Measurements from ENCODE around the gene CRB2. TPM values are rescaled to one million over a fixed set of nuclear protein-coding genes. Genes with fewer than 3 reads are reported as not detected.

Gene CRB2
- total and polyA plus RNA-seq, 3 donors from 2014 or later, result 0.63 to 3.4 (median 0.68) TPM

GRCh38 chr9:123387686-123388085, 31.7 kb downstream of the CRB2 start:
- no peaks in the 10 kb centered on the region for H3K27me3 ChIP-seq
- intact Hi-C loops (cut with DNase I; ENCODE audit: low total_unique reads), result no loop called here
- no peak overlapping the region for H3K4me3 ChIP-seq
- no peak for DNase-seq
- H3K27ac ChIP-seq, result no peak overlapping the region
- 85 to 90% methylated on average over 14 of the region's 14 CpGs for WGBS, 2 donors
- H3K9me3 ChIP-seq, result no peaks in the 10 kb centered on the region
- H3K36me3 ChIP-seq (ENCODE audit: low read depth, missing control alignments), result no peaks in the 10 kb centered on the region
- no peaks in the 10 kb centered on the region for H3K4me1 ChIP-seq
- no peak for TF ChIP-seq POLR2A (IDR thresholded peaks at IDR 0.05)
- no peak for TF ChIP-seq CTCF (IDR thresholded peaks at IDR 0.05)

- Histone ChIP-seq H3K27me3 (no peaks in the 10 kb centered on the region), H3K9me3 (no peaks in the 10 kb centered on the region), H3K4me1 (no peaks in the 10 kb centered on the region), H3K27ac (no peak overlapping the region), H3K36me3 (ENCODE audit: low read depth, missing control alignments) (no peaks in the 10 kb centered on the region), H3K4me3 (no peak overlapping the region)
- TF ChIP-seq POLR2A (IDR thresholded peaks at IDR 0.05) (no peak), CTCF (IDR thresholded peaks at IDR 0.05) (no peak)
- no peak for DNase-seq
- 81 to 88% methylated on average over 4 to 10 of the region's 10 CpGs for WGBS, 2 donors
- intact Hi-C loops (cut with DNase I; ENCODE audit: low total_unique reads), result no loop called here
Observed at GRCh38 chr9:123389070-123389469, 33.1 kb downstream of the CRB2 start.

GRCh38 chr9:123389698-123390097, 33.7 kb downstream of the CRB2 start:
- H3K27ac ChIP-seq, result no peak overlapping the region
- no peaks in the 10 kb centered on the region for H3K36me3 ChIP-seq (ENCODE audit: low read depth, missing control alignments)
- 84 to 85% methylated on average over 12 of the region's 12 CpGs for WGBS, 2 donors
- TF ChIP-seq CTCF (IDR thresholded peaks at IDR 0.05) (no peak), POLR2A (IDR thresholded peaks at IDR 0.05) (no peak)
- intact Hi-C loops (cut with DNase I; ENCODE audit: low total_unique reads), result no loop called here
- no peaks in the 10 kb centered on the region for H3K27me3 ChIP-seq
- H3K4me1 ChIP-seq, result no peaks in the 10 kb centered on the region
- no peak for DNase-seq
- no peak overlapping the region for H3K4me3 ChIP-seq
- H3K9me3 ChIP-seq, result no peaks in the 10 kb centered on the region

- H3K4me1 ChIP-seq, result no peaks in the 10 kb centered on the region
- no peaks in the 10 kb centered on the region for H3K27me3 ChIP-seq
- WGBS, 2 donors, result 84 to 87% methylated on average over 16 to 23 of the region's 23 CpGs
- H3K27ac ChIP-seq, result no peak overlapping the region
- H3K36me3 ChIP-seq (ENCODE audit: low read depth, missing control alignments), result no peaks in the 10 kb centered on the region
- no peak for DNase-seq
- intact Hi-C loops (cut with DNase I; ENCODE audit: low total_unique reads), result no loop called here
- TF ChIP-seq CTCF (IDR thresholded peaks at IDR 0.05) (no peak), POLR2A (IDR thresholded peaks at IDR 0.05) (no peak)
- no peak overlapping the region for H3K4me3 ChIP-seq
- H3K9me3 ChIP-seq, result no peaks in the 10 kb centered on the region
Observed at GRCh38 chr9:123390337-123391135, 34.5 kb downstream of the CRB2 start.

- TF ChIP-seq POLR2A (IDR thresholded peaks at IDR 0.05) (no peak), CTCF (IDR thresholded peaks at IDR 0.05) (no peak)
- WGBS, 2 donors, result 95% methylated on average over 5 of the region's 5 CpGs
- intact Hi-C loops (cut with DNase I; ENCODE audit: low total_unique reads), result no loop called here
- Histone ChIP-seq H3K27me3 (no peaks in the 10 kb centered on the region), H3K4me3 (no peak overlapping the region), H3K9me3 (no peaks in the 10 kb centered on the region), H3K27ac (no peak overlapping the region), H3K36me3 (ENCODE audit: low read depth, missing control alignments) (no peaks in the 10 kb centered on the region), H3K4me1 (no peaks in the 10 kb centered on the region)
- no peak for DNase-seq
Observed at GRCh38 chr9:123391233-123391632, 35.2 kb downstream of the CRB2 start.
